Mesendoderm (in vitro differentiated cells): ENCODE measurements around the gene GATAD1.
"Not testable (repeated sequence)": the region's sequence is repeated elsewhere in the genome, so short reads cannot be mapped to it uniquely, and the experiment has no call there.

Experiments
- DNase-seq: peaks from one replicate; pipeline ENCODE4 v3.0.0; 2013
- H2AK5ac ChIP-seq: 2 replicates; pipeline ENCODE4 v1.6.1; 2013; ENCODE audit warnings: low read length, inconsistent platforms
- H2BK120ac ChIP-seq: 2 replicates; pipeline ENCODE4 v1.6.1; 2013; ENCODE audit warnings: low read depth, mild to moderate bottlenecking, low read length, moderate library complexity, mixed read lengths
- H2BK15ac ChIP-seq: replicated peaks from 2 replicates; pipeline ENCODE4 v1.6.1; 2013; ENCODE audit warnings: low read depth, mild to moderate bottlenecking, moderate library complexity
- H2BK5ac ChIP-seq: 2 replicates; pipeline ENCODE4 v1.6.1; 2013; ENCODE audit warnings: low read length, inconsistent platforms
- H3K18ac ChIP-seq: 2 replicates; pipeline ENCODE4 v1.6.1; 2013; ENCODE audit warnings: mild to moderate bottlenecking, low read length, mixed read lengths
- H3K23ac ChIP-seq: one replicate; pipeline ENCODE4 v1.6.1; 2013; ENCODE audit warnings: low read length
- H3K27ac ChIP-seq: 2 replicates; pipeline ENCODE4 v1.5.1; 2013; ENCODE audit warnings: low read depth, mild to moderate bottlenecking, inconsistent platforms, low read length, moderate library complexity
- H3K27me3 ChIP-seq: 2 replicates; pipeline ENCODE4 v1.6.1; 2013; ENCODE audit warnings: low read length, control low read depth, mild to moderate bottlenecking, inconsistent platforms; ENCODE audit not compliant: insufficient read depth, poor library complexity
- H3K36me3 ChIP-seq: 2 replicates; pipeline ENCODE4 v1.6.1; 2013; ENCODE audit warnings: low read length, inconsistent platforms; ENCODE audit not compliant: control insufficient read depth, insufficient read depth
- H3K4ac ChIP-seq: one replicate; pipeline ENCODE4 v1.6.1; 2013; ENCODE audit warnings: low read depth, mild to moderate bottlenecking, low read length, moderate library complexity
- H3K4me1 ChIP-seq: 2 replicates; pipeline ENCODE4 v1.6.1; 2013; ENCODE audit warnings: low read depth, low read length, inconsistent platforms; ENCODE audit not compliant: control insufficient read depth
- H3K4me2 ChIP-seq: 2 replicates; pipeline ENCODE4 v1.6.1; 2013; ENCODE audit warnings: low read length
- H3K4me3 ChIP-seq: 2 replicates; pipeline ENCODE4 v1.5.1; 2013; ENCODE audit warnings: mild to moderate bottlenecking, low read length
- H3K56ac ChIP-seq: one replicate; pipeline ENCODE4 v1.6.1; 2013; ENCODE audit warnings: low read length
- H3K79me1 ChIP-seq: 2 replicates; pipeline ENCODE4 v1.6.1; 2013; ENCODE audit warnings: low read length, inconsistent platforms
- H3K79me2 ChIP-seq: 2 replicates; pipeline ENCODE4 v1.6.1; 2013; ENCODE audit warnings: mild to moderate bottlenecking, low read length; ENCODE audit not compliant: control insufficient read depth, insufficient read depth
- H3K9ac ChIP-seq: 2 replicates; pipeline ENCODE4 v1.6.1; 2013; ENCODE audit warnings: low read length, inconsistent platforms
- H4K5ac ChIP-seq: one replicate; pipeline ENCODE4 v1.6.1; 2013; ENCODE audit warnings: low read length
- H4K8ac ChIP-seq: one replicate; pipeline ENCODE4 v1.6.1; 2013; ENCODE audit warnings: low read depth, mild to moderate bottlenecking, control low read depth, low read length, moderate library complexity
- WGBS: extraction: QIAGEN DNeasy Blood & Tissue Kit; methylation state at CpG from one replicate; pipeline ENCODE4 v1.1.7; 2013; ENCODE audit warnings: low lambda C conversion rate, missing lambda C conversion rate; ENCODE audit not compliant: insufficient coverage; ENCODE audit errors: extremely low coverage; 5-methylcytosine and 5-hydroxymethylcytosine counted together

The GATAD1 gene

DNA sequence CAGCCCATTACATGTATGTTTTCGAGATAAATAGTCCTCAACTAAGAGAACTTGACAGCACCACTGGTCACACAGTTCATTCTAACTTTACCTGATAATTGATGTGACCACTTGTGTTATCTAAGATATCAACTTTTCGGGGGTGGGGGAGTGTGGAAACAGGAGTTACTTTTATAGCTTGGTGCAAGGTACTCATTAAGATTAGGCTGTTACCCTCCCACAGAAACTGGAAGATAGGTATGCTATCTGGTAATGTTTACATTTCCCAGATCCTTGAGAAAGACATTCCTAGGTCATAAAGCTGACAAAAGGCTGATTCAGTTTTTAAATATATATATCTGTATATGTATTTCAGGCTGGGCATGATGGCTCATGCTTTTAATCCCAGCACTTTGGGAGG, 19.4 kb downstream of the GATAD1 start:
- H3K27ac ChIP-seq, result no peak overlapping the region
- no peak overlapping the region for H3K23ac ChIP-seq
- no peak overlapping the region for H3K4ac ChIP-seq
- no peaks in the 10 kb centered on the region for H3K4me1 ChIP-seq
- H3K27me3 ChIP-seq, result no peaks in the 10 kb centered on the region
- no peaks in the 10 kb centered on the region for H3K36me3 ChIP-seq
- H2BK5ac ChIP-seq, result no peak overlapping the region
- H3K56ac ChIP-seq, result no peak overlapping the region
- H3K18ac ChIP-seq, result no peak overlapping the region
- H3K79me1 ChIP-seq, result no peaks in the 10 kb centered on the region
- H3K4me2 ChIP-seq, result no peak overlapping the region
- no peak overlapping the region for H4K5ac ChIP-seq
- no peak overlapping the region for H3K4me3 ChIP-seq
- DNase-seq, result no peak
- H3K79me2 ChIP-seq, result no peaks in the 10 kb centered on the region
- no peak overlapping the region for H3K9ac ChIP-seq
- WGBS, result no CpG with 5 or more reads among the region's 2 CpGs
- no peak overlapping the region for H4K8ac ChIP-seq
- no peak overlapping the region for H2BK120ac ChIP-seq
- no peak overlapping the region for H2AK5ac ChIP-seq
- no peak overlapping the region for H2BK15ac ChIP-seq

GRCh38 chr7:92468589-92468988, 21.3 kb downstream of the GATAD1 start:
- not testable (repeated sequence) for H3K9ac ChIP-seq, H2BK120ac ChIP-seq, H3K79me2 ChIP-seq, H3K4me3 ChIP-seq, H3K56ac ChIP-seq, H3K36me3 ChIP-seq, H4K5ac ChIP-seq, H3K27me3 ChIP-seq, H3K4me2 ChIP-seq, H4K8ac ChIP-seq, H2BK15ac ChIP-seq, H2AK5ac ChIP-seq, DNase-seq, H3K18ac ChIP-seq, H3K79me1 ChIP-seq, H3K27ac ChIP-seq, H3K4me1 ChIP-seq, H3K23ac ChIP-seq, H3K4ac ChIP-seq, H2BK5ac ChIP-seq
- no CpG with 5 or more reads among the region's 9 CpGs for WGBS

DNA sequence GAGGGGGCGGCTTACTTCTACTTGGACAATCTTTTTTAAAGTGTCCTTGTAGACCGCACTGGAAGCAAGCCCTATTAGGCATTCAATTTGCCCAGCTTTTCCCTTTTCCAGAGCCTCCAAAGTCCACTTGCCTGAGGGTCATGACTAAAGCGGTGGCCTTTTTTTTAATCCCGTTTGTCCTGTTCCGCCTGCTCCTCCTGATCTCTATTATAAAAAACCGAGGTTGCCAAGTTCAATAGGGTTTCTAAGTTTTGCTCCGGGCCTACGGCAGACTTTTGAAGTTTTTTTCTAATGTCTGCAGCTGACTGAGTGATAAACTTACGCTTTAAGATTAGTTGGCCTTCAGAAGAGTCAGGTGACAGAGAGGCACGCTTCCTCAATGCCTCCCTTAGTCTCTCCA, 26.7 kb downstream of the GATAD1 start:
- not testable (repeated sequence) for H4K8ac ChIP-seq, H3K9ac ChIP-seq, H3K18ac ChIP-seq, H2BK15ac ChIP-seq, H3K4me2 ChIP-seq, H3K4ac ChIP-seq, H3K56ac ChIP-seq, H3K36me3 ChIP-seq, H3K4me1 ChIP-seq, H2AK5ac ChIP-seq, H3K79me1 ChIP-seq, DNase-seq, H3K23ac ChIP-seq, H2BK120ac ChIP-seq, H3K4me3 ChIP-seq, H4K5ac ChIP-seq, H3K79me2 ChIP-seq, H3K27ac ChIP-seq, H2BK5ac ChIP-seq, H3K27me3 ChIP-seq
- no CpG with 5 or more reads among the region's 10 CpGs for WGBS

- H3K4ac ChIP-seq, H2BK15ac ChIP-seq, H3K56ac ChIP-seq, H3K4me2 ChIP-seq, H4K8ac ChIP-seq, DNase-seq, H3K27ac ChIP-seq, H3K4me3 ChIP-seq, H3K18ac ChIP-seq, H2BK5ac ChIP-seq, H3K79me1 ChIP-seq, H3K36me3 ChIP-seq, H3K4me1 ChIP-seq, H3K27me3 ChIP-seq, H2AK5ac ChIP-seq, H4K5ac ChIP-seq, H3K9ac ChIP-seq, H3K79me2 ChIP-seq, H3K23ac ChIP-seq: not testable (repeated sequence)
- peak overlapping the region; percentile 47 for H2BK120ac ChIP-seq
- WGBS, result no CpG with 5 or more reads among the region's 12 CpGs
Observed at GRCh38 chr7:92475261-92475770, 28.0 kb downstream of the GATAD1 start.

DNA sequence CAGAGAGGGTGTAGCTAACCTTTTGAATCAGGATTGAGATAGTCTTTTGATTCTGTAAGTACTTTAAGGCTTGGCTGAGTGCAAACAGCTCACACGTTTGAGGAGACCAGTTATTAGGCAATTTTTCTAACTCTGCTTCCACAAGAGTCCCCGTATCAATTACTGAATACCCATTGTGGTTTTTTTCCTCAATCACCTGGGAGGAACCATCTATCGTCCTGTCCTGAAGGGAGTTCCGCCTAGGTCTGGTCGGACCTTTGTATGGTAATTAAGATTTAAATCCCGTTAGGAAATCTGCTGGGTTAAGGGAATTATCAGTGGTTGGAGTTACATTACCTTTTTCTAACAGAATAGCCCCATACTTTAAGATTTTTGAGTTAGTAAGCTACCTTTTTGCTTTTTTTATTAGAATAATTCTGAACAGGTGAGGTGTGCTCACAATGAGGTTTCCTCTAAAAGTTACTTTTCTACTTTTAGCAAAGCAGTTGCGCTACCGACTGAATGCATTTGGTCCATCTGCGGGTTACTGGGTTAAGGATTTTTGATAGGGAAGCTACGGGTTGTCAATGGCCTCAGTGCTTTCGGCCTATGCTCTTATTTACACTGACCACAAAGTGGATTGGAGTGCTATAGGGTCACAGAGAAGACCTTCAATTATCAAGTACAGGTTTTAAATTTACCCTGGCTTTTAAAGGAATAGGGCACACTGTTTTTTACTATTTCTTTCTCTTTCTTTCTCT, 28.7 kb downstream of the GATAD1 start:
- not testable (repeated sequence) for H3K56ac ChIP-seq, H3K4ac ChIP-seq, H3K79me1 ChIP-seq, H2BK120ac ChIP-seq, H2BK5ac ChIP-seq, H3K36me3 ChIP-seq, H3K79me2 ChIP-seq, H2BK15ac ChIP-seq, H4K5ac ChIP-seq, H3K27me3 ChIP-seq, H3K4me3 ChIP-seq, H3K4me2 ChIP-seq, H3K9ac ChIP-seq, DNase-seq, H3K18ac ChIP-seq, H3K23ac ChIP-seq, H2AK5ac ChIP-seq, H3K4me1 ChIP-seq, H4K8ac ChIP-seq, H3K27ac ChIP-seq
- no CpG with 5 or more reads among the region's 11 CpGs for WGBS

DNA sequence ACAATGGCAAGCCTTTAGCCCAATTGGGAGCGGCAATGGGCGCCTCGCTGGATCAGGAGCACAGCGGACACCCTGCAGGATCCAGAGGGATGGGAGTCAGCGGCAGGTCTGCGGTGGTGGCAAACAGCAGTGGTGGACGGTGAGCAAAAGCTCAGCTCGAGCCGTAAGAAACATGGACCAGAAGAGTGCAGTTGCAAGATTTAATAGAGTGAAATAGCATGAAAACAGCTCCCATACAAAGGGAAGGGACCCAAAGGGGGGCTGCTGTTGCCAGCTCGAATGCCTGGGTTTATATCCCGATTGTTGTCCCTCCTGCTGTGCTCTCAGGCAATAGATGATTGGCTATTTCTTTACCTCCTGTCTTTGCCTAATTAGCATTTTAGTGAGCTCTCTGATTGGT, 30.4 kb downstream of the GATAD1 start, which contains the start of gene ERVW-1:
ERVW-1 (minus strand) TSS at position 266 of the 400 bp plus-strand sequence. CDS start 7,565 bp downstream, outside the sequence.
- not testable (repeated sequence) for H2AK5ac ChIP-seq, H3K18ac ChIP-seq, H3K4ac ChIP-seq, H3K36me3 ChIP-seq, H3K4me3 ChIP-seq, H3K4me2 ChIP-seq, H4K5ac ChIP-seq, H4K8ac ChIP-seq, H3K79me1 ChIP-seq, H3K79me2 ChIP-seq, H2BK15ac ChIP-seq, H3K4me1 ChIP-seq, DNase-seq, H3K9ac ChIP-seq, H3K56ac ChIP-seq, H3K23ac ChIP-seq, H2BK5ac ChIP-seq, H3K27me3 ChIP-seq, H2BK120ac ChIP-seq
- no CpG with 5 or more reads among the region's 11 CpGs for WGBS
- peak within 1 kb of the TSS; percentile 0 for H3K27ac ChIP-seq
